GM18520 (cell line): Measurements from ENCODE around the gene EFCAB8.
"Not testable (repeated sequence)": the region's sequence is repeated elsewhere in the genome, so short reads cannot be mapped to it uniquely, and the experiment has no call there.

Experiments used
- ATAC-seq: cut with Tn5 transposase; IDR thresholded peaks from one replicate; pipeline ENCODE4 v1.9.1; 2021; ENCODE audit not compliant: unreplicated experiment

EFCAB8 gene

DNA sequence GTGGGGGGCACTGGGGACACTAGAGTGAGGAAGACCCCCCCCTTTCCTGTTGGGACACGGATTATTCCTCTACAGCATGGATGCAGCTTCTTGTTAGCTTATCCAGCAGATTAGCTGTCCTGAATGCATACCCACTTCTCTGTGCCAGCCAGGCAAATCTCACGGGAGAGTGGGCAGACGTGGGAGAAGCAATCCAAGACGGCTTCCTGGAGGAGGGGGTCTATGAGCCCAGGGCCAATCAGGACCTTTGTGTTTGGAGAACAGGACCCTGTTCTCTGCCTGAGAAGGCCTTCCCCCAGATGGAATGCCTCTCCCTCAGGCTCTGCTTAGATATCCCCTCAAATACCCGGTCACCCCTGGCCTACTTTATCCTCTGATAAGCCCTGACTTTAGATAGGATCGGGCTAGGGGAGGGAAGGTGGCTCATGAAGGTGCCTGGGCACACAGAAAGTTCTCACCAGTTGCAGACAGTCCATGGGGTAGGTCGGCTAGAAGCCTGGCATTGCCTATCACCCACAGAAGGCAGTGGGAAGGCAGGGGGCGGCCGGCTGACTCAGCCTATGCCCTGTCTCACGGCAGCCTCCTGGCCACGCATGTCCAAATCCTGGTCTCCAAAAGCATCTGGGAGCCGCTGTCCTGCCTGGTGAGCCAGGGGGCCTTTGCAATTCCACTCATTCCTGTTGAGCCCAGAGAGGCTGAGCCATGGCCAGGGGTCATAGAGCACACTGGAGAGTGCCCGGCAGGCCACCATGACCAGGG, 110.8 kb downstream of the EFCAB8 start:
- no peak for ATAC-seq

DNA sequence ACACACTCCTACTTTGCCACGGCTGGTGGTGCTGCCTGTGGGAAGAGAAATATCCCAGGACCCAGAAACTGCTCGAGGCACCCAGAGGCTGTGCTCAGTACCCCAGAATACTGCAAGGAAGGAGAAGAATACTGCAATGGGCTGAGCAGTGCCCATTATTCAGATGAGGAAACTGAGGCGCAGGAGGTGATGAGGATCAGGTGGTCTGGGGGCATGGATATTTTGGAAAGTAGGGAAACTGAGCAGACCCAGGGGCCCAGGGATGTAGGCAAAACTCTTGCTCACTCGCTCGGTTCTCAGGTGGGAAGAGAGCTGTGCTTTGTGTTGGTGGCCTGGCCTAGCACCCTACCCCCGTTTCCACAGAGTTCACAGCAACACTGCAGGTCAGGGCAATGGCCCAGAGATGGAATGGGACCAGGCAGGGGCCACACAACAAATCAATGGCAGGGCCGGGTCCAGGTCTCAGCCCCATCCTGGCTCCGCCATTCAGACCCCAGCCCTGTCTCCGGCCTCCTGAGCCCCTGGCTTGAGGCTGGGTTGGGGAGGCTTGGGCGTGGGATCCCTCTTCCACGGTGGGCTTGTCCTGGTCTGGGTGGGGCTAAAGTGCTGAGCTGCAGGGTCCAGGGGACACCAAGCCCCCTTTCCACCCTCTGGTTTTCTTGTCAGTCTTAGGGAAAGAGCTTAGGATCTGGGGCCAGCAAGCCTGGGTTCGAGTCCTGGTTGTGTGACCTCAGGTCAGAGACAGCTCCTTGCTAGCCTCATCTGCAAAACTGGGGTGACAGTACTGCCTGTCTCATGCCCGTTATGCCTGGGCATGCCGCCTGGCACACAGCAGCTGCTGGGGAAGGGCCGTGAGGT, 111.6 kb downstream of the EFCAB8 start:
- ATAC-seq: no peak

DNA sequence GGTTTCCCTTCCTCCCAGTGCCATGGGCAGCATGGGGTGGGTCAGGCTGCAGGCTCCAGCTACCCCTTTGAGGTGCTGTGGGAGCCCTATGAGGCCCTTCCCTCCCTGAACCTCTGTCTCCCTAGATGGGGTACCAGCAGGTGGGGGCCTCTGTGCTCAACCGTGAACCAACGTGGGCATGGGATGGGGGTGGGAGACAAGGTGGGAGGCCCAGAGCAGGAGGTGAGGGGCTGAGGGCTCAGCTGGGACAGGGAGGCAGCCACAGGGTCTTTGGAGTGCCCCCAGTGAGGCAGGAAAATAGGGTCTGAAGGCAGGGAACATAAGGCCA, 112.2 kb downstream of the EFCAB8 start:
- no peak for ATAC-seq

DNA sequence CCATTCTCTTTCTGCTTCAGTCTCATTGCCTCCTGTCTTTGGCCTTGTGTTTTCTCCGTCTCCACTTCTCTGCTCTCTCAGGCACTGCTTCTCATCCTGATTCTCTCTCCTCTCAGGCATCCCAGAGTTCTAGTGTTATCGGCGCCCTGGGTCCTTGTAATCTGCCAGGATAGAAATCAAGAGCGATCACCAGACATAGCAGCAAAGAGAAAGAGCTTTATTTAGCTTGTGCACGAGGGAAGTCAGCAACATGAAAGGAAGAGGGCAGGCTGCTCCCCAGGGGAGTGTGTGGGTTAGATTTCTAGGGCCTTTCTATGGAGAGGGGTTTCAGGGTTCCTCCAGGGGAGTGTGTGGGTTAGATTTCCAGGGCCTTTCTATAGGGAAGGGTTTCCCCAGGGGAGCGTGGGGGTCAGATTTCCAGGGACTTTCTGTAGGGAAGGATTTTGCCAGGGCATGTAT, 113.0 kb downstream of the EFCAB8 start:
- ATAC-seq: no peak

DNA sequence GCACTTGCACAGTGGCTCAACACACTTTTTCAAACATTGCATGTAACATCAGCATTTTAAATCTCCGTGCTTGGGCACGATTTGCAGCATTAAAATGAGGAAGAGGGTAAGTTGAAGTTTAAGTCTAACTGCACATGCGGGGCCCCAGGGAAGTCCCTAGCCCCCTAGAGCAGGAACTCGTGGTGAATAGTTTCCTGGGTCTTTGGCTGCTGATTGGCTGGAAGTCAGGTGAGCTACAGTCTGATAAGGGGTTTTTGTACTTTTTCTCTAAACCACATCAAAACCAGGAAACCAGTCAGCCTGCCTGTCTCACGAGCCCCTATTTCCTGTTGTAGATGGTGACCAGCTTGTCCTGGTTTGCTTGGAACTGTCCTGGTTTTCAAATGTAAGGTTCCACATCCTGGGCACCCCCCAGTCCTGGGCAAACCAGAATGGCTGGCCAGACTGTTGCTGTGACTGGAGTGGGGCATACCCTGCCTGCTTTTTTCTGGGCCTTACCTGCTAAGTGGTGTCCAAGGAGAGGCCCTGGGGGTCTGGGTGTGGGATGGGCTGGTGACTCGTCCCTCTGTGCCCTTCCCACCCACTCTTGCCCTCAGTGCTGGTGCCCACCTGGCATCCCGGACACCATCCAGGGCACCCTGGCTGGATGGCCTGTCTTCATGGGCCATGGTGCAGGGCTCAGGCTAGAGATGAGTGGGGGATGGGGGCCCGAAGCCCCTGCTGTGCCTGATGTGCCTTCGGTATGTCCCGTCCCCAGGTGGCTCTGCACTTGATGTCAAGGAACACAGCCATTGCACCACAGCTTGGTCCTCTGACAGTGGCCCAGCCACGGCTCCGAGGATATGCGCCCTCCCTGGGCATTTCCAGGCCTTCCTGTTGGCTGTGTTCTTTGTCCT, 113.7 kb downstream of the EFCAB8 start:
- no peak for ATAC-seq

DNA sequence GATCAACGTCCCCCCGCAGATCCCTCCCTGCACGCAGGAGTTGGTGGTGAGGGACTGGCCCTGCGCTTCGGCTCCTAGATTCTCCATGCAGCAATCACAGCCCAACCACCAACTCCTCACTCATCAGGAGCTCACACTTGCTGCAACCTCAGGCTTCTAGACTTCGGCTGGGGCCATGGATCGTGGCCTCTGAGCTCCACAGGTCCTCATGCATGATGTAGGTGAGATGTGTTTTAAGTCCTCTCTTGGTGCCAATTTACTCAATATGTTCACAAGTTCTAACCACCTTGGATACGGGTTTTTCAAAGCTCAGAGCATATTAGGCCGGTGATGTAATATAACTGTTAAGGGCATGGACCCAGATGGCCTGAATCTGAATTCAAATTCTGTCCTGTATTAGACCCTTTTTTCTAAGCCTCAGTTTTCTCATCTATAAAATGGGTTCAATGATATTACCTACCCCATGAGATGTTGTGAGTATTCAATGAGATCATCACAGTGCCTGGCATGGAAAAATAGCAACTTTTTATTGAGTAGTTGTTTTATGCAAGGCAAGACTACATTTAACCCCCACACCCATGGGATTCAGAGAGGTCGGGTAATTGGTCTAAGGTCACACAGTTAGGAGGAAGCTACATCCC, 114.5 kb downstream of the EFCAB8 start:
- ATAC-seq: no peak

DNA sequence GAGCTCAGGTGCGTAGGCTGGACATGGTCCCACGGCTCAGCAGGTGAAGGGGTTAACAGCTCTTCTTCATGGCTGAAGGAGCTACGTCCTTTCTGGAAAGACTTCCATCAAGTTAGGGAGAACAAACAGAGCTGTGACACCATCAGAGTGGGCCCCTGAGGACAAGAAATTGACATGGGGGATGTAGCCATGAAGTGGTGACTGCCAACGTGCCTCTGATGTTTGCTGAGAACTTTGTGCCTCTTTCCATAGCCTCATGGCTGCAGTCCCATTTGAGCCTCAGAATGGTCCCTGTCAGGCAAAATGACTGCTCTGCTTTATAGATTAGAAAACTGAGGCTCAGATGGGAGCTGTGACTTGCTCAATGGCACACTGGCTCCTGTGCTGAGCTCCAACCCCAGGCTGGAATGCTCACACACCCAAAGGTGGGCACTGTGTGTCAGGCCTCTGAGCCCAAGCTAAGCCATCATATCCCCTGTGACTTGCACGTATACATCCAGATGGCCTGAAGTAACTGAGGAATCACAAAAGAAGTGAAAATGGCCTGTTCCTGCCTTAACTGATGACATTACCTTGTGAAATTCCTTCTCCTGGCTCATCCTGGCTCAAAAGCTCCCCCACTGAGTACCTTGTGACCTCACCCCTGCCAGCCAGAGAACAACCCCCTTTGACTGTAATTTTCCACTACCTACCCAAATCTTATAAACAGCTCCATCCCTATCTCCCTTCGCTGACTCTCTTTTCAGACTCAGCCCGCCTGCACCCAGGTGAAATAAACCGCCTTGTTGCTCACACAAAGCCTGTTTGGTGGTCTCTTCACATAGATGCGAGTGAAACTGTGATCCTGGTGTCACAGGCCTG, 115.7 kb downstream of the EFCAB8 start:
- ATAC-seq: not testable (repeated sequence)

DNA sequence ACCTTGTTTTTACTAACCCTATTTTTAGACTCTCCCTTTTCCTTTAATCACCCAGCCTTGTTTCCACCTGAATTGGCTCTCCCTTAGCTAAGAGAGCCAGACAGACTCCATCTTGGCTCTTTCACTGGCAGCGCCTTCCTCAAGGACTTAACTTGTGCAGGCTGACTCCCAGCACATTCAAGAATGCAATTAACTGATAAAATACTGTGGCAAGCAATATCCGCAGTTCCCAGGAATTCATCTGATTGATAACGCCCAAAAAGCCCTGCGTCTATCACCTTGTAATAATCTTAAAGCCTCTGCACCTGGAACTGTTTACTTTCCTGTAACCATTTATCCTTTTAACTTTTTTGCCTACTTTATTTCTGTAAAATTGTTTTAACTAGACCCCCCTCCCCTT, 116.4 kb downstream of the EFCAB8 start:
- not testable (repeated sequence) for ATAC-seq

DNA sequence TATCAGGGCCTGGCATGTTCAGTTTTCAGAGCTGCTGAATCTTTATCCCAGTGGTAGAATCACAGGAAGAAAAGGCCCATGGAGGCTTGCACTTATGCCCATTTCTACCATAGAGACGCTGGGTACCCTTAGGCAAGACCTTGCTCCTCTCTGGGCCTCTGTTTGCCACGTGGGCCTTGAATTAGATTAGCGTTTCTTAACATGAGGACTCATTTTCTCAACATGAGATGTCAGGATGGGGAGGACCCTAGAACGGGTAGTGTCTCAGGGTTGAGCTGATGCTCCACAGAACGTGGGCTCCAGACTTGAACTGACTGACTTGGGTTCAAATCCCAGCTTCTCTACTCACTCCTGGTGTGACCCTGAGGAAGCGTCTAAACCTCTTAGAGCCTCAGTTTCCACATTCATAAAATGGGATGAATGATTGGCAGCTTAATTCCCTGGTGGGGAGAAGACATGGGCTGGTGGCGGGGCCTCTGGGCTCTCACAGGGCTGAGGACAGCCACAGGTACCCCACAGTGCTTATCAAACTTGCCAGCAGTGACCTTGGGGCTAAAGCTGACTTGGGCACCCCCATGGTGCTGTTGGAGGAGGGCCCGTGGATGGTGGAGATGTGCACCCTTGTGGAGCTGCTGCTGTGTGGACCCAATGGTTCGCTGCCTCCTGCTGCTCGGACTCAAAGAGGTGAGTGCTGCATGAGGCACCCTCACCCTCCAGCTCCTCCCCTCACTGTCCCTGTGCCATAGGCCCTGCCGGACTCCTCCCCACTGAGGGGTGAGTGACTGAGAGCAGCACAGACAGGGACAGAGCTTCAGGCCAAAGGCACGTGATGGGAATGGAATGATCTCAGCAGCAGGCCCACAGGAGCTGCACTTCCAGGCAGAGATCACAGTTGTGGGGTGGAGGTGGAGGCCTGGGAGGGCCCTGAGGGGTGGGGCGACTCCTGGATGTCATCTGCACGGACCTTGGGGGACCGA, 117.3 kb downstream of the EFCAB8 start:
- no peak for ATAC-seq

DNA sequence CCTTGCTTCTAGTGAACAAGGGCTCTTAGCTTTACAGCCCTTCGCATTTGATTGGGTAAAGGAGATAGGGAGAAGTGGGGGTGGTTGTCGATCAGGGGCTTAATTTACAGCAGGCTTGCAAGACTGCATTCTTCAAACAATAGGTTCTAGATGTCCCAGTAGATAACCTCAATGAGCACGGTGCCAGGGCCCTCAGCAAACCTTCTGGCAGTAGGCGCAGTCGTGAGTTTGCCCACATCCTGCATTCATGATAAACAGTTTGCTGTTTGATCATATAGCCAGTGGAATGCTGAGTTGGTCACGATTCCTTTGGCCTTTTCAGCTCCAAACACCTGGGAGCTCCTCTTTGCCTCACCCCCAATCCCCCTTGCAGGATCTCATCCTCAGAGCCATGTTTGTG, 118.0 kb downstream of the EFCAB8 start:
- no peak for ATAC-seq

DNA sequence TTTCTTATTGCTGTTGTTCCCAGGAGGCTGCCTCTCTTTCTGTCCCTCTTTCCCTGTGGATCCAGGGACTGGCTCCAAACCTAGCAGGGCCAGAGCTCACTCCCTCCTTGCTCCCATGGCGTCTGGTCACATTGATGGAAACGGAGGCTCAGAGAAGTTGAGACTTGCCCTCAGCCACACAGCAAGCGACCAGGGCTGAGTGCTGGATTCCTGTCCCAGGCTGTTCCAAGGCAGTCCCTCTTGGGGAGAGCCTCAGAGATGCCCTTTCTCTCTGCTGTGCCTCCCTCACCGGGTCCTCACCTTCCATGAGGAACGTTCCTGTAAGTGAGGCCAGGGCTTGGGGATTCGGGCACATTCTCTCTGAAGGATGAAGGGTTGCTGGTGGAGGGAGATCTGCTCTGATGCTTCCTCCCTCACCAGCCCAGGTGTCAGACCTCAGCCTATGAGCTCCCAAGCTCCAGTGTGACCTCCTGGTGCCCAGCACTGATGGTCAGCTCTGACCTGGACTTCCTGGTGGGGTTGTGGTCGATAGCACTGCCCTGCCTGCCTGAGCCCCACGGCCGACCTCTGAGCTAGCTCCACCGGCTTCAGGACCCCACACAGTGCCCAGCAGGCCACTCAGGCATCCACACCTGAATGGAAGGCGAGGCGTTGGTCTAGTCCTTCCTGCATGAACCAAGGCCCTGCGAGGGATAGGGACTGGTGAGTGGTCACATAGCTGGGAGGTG, 118.7 kb downstream of the EFCAB8 start:
- no peak for ATAC-seq

DNA sequence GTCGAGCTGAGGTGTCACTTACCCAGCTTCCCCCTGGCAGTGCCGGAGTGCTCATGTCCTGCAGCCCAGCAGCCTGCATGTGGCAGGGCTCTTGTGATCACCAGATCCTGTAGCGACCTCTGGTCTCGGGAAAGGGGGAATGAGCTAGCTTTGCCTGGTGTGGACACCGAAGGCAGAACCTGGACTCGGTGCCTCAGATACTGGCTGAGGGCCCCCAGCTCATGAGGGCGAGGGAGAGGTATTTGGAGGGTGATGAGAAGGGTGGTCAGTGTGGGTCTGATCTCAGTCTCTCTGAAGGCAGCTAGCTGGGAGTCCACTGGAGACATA, 119.2 kb downstream of the EFCAB8 start:
- ATAC-seq: no peak

DNA sequence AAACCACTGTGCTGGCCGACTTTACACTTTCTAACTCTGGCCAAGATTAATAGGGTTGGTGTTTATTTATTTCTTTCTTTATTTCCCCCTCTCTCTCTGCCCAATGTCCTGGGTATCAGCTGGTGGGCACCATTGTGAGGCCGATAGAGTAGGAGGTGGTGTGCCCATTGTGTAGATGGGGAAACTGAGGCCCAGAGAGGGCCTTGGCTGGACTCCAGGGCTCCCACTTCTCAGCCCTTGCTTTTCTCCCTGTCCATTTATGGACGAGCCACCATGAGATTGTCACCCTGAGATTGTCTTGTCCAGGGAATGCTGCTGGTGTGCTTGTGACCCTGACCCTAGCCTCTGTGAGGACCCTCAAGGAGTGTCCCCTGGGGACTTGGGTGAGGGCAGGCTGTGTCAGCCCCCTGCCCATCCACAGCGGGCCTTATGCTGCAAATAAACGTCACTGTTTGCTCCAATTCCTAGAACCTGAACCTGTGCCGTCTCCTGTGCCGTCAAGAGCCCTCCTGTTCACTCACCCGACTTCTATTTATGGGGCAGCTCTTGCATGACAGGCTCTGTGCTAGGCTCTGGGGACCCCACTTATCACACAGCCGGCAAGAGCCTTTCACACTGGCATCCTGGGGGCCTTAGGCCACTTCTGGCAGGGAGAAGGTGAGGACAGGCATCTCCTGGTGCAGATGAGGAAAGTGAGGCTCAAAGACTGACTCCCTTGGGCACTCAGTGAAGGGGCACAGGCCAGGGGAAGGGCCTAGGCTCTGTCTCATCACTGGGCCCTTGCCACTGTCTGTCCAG, 120.7 kb downstream of the EFCAB8 start:
- ATAC-seq: no peak

DNA sequence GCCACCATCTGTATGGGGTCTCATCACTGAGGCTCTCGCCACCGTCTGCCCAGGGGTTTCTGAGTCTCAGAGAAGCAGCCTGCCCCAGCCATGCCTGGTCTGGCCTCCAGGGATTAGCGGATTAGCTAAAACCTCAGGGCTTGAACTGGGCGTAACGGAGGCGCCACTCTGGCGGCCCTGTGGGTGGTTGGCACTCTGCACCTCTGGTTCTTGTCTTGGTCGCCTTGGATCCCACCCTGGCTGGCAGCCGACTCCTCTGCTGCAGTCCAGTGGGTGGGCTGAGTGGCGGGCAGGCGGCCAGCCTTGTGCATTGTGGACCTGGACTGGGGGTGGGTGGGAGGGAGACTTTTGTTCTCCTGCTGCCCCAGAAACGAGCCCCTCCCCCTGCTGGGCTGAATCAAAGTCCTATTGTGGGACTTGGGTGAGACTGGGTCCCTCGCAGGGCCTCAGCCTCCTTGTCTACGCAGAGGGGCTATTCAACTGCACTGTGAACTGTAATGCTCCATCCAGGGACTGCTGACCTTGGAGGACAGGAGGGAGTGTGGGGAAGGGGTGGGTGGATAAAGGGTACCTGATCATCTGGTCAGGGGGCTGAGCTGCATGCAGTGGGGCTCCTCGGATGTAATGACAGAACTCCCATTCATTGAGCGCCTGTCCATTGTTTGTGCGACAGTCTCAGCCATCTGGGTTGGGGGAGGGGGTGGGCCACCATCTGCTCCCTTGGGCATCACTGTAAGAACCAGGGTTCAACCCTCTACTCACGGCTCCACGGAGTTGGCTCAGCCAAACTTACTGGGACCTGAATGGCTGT, 121.6 kb downstream of the EFCAB8 start:
- ATAC-seq: no peak

DNA sequence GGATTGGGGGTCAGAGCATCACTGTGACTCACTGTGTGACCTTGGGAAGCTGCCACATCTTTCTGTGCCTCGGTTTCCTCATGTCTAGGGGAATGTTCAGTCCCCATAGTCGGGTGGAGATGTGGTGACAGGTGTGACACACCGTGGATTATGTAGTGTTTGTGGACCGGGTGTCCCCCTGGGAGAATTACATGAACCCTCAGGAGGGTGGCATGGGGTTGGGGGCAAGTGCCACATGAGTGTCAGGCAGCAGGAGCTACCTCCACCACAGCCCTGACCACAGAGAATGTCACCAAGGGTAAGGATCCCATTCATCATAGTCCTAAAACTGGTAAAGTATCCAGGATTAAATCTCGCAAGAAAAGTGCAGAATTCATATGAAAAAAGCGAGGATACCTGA, 122.3 kb downstream of the EFCAB8 start:
- ATAC-seq: no peak

DNA sequence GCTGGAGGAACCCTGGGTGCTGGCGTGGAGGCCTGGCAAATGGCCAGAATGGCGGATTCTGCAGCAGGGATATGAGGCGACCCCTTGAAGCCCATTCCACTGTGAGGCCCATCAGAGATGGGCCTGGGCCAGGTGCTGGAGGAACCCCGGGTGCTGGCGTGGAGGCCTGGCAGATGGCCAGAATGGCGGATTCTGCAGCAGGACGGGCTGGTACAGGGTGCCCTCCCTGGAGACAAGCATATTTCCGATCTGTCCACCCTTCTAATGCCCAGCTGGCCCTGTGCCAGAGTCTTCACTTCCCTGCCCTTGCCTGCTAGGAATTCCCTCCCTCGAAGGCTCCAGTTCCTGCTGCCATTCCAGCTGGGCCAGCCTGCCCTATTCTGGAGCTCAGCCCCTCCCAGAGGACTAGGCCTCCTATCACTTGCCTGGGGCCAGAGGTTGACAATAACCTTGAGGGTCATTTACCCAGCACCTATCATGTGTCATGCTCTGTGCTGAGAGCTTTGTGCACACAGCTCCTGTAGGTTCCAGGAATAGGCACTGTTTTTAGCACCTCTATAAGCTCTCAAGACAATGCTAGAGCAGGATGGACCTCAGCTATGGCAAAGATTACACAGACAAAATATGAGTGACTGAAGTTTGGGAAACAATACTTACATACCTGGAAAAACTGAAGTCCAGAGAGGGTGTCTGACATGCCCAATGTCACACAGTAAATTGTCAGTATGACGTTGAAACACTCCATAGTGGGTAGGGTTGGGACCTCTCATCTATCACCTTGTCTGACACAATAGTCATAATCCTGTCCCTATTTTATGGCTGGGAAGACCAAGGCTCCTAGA, 124.1 kb downstream of the EFCAB8 start:
- no peak for ATAC-seq
